ENCODE data around the gene SUGP1. TPM values are rescaled to one million over a fixed set of nuclear protein-coding genes. Genes with fewer than 3 reads are reported as not detected.

Gene SUGP1
- polyA plus RNA-seq, 1 of the 3 experiments (the other 2 are of a cell fraction): 43.2 TPM

DNA sequence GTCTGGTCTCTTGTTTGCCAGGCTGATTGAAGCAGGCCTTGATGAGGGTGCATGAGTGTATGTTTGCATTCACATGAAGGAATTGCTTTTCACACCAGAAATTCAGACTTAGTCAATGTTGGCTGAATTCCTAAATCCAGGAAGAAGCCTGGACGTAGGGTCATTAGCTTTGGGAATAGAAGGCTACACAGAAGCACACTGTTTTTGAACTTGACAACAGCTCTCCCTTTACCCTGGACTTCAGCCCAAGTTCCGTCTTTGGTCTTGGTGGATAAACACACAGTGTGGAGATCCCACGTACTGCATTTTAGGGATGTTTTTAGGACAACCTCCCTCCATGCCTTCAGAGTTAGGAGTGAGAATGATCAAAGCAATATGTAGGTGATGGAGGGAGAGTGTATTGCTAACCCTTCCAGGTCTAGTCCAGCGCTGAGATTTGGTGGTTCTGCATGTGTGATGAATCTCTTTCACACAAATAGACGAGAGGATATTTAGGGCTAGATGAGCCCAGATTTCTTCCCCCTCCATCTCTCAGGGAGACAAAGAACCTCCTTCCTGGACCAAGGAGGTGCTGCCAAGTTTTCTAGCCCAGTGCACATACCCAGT is 70.0 kb downstream of the SUGP1 start:
- Histone ChIP-seq H3F3A (replicated peaks; ENCODE audit: insufficient read depth) (no peaks in the 10 kb centered on the region), H3K36me3 (replicated peaks in 1 of 2; ENCODE audit: control insufficient read depth in 1 of 2, insufficient read depth in 2 of 2, low read length in 1 of 2) (no peaks in the 10 kb centered on the region), H3K79me2 (ENCODE audit: insufficient read depth) (no peaks in the 10 kb centered on the region), H3K4me1 (ENCODE audit: control insufficient read depth in 1 of 2, insufficient read depth in 2 of 2, low read depth in 1 of 2, low read length in 1 of 2) (no peaks in the 10 kb centered on the region), H4K20me1 (ENCODE audit: insufficient read depth) (no peaks in the 10 kb centered on the region), H3K4me2 (no peak overlapping the region), H3K27ac (ENCODE audit: low read depth in 2 of 2, low read length in 1 of 2) (no peak overlapping the region), H3K4me3 (ENCODE audit: low read depth in 2 of 2, low read length in 1 of 2) (no peak overlapping the region), H2AFZ (ENCODE audit: low read depth) (no peak overlapping the region), H3K9ac (no peak overlapping the region), H3K9me2 (no peaks in the 10 kb centered on the region), H3K9me3 (no peaks in the 10 kb centered on the region), H3K27me3 (ENCODE audit: insufficient read depth) (0 out of 2 replicates have a peak, but pooled peaks cover 6% of the 10 kb centered on the region)
- DNase-seq: no peak
- TF ChIP-seq, protein P1, sequence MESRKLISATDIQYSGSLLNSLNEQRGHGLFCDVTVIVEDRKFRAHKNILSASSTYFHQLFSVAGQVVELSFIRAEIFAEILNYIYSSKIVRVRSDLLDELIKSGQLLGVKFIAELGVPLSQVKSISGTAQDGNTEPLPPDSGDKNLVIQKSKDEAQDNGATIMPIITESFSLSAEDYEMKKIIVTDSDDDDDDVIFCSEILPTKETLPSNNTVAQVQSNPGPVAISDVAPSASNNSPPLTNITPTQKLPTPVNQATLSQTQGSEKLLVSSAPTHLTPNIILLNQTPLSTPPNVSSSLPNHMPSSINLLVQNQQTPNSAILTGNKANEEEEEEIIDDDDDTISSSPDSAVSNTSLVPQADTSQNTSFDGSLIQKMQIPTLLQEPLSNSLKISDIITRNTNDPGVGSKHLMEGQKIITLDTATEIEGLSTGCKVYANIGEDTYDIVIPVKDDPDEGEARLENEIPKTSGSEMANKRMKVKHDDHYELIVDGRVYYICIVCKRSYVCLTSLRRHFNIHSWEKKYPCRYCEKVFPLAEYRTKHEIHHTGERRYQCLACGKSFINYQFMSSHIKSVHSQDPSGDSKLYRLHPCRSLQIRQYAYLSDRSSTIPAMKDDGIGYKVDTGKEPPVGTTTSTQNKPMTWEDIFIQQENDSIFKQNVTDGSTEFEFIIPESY (IDR thresholded peaks at IDR 0.05; ENCODE audit: borderline replicate concordance, low read depth): no peak
- TF ChIP-seq GATA2 (CRISPR knock-in tag; IDR thresholded peaks at IDR 0.05) (no peak), YY1 (IDR thresholded peaks at IDR 0.05; ENCODE audit: low read depth) (no peak), TEAD4 (IDR thresholded peaks at IDR 0.05; ENCODE audit: borderline replicate concordance, insufficient read depth) (no peak), CHD2 (IDR thresholded peaks at IDR 0.05; ENCODE audit: low read length, partially characterized antibody) (no peak), FOXJ3 (CRISPR knock-in tag; IDR thresholded peaks at IDR 0.05) (no peak), NFIC (IDR thresholded peaks at IDR 0.05; ENCODE audit: borderline replicate concordance) (no peak), MEF2A (IDR thresholded peaks at IDR 0.05; ENCODE audit: borderline replicate concordance, low read depth) (no peak), TCF12 (IDR thresholded peaks at IDR 0.05) (no peak), NRF1 (IDR thresholded peaks at IDR 0.05; ENCODE audit: low read depth, low read length) (no peak)
- TF ChIP-seq, protein P2, sequence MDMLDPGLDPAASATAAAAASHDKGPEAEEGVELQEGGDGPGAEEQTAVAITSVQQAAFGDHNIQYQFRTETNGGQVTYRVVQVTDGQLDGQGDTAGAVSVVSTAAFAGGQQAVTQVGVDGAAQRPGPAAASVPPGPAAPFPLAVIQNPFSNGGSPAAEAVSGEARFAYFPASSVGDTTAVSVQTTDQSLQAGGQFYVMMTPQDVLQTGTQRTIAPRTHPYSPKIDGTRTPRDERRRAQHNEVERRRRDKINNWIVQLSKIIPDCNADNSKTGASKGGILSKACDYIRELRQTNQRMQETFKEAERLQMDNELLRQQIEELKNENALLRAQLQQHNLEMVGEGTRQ (IDR thresholded peaks at IDR 0.05; ENCODE audit: borderline replicate concordance, low read depth, low read length): no peak
- TF ChIP-seq, protein P3, sequence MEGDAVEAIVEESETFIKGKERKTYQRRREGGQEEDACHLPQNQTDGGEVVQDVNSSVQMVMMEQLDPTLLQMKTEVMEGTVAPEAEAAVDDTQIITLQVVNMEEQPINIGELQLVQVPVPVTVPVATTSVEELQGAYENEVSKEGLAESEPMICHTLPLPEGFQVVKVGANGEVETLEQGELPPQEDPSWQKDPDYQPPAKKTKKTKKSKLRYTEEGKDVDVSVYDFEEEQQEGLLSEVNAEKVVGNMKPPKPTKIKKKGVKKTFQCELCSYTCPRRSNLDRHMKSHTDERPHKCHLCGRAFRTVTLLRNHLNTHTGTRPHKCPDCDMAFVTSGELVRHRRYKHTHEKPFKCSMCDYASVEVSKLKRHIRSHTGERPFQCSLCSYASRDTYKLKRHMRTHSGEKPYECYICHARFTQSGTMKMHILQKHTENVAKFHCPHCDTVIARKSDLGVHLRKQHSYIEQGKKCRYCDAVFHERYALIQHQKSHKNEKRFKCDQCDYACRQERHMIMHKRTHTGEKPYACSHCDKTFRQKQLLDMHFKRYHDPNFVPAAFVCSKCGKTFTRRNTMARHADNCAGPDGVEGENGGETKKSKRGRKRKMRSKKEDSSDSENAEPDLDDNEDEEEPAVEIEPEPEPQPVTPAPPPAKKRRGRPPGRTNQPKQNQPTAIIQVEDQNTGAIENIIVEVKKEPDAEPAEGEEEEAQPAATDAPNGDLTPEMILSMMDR (IDR thresholded peaks at IDR 0.05): no peak
- TF ChIP-seq, protein P4, sequence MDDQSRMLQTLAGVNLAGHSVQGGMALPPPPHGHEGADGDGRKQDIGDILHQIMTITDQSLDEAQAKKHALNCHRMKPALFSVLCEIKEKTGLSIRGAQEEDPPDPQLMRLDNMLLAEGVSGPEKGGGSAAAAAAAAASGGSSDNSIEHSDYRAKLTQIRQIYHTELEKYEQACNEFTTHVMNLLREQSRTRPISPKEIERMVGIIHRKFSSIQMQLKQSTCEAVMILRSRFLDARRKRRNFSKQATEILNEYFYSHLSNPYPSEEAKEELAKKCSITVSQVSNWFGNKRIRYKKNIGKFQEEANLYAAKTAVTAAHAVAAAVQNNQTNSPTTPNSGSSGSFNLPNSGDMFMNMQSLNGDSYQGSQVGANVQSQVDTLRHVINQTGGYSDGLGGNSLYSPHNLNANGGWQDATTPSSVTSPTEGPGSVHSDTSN (IDR thresholded peaks at IDR 0.05): no peak
- ChIA-PET CTCF (no interaction called here), POLR2A (no interaction called here)
- WGBS (ENCODE audit: low lambda C conversion rate): 34% methylated on average over 5 of the region's 5 CpGs
